GM12892 (cell line): ENCODE results near the gene ZNF483.

ENCODE experiments used
- POLR2A ChIP-seq: IDR thresholded peaks from 2 replicates; pipeline ENCODE4 v1.6.1; 2011; ENCODE audit warnings: low read depth, low read length, control low read depth
- POLR2AphosphoS5 ChIP-seq: IDR thresholded peaks from 2 replicates; pipeline ENCODE4 v1.6.1; 2011; ENCODE audit warnings: low read depth, low read length, control low read depth

DNA sequence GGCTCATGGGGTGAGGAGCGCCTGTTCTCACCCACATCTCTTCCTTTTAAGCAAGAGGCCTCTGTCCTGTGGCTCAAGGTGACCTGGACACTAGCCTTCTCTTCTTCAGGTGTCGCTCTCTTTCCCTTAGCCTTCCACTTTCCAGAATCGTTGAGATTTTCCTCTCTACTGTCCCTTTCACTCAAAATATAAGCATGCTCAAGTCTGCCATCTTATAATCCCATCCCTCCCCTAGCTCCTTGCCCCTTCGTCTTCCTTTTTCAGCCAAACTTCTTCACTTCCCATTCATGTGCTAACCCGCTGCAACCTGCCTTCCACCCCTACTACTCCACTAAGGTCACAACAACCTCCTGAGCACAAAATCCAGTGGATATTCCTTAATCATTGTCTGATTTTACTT, 61.4 kb downstream of the ZNF483 start:
- TF ChIP-seq POLR2A (no peak), POLR2AphosphoS5 (no peak)
